ENCODE data around the gene MRPL21. TPM values are rescaled to one million over a fixed set of nuclear protein-coding genes. Genes with fewer than 3 reads are reported as not detected.

The MRPL21 gene
- total RNA-seq, 1 donor from 2014 or later, result 14.2 TPM

DNA sequence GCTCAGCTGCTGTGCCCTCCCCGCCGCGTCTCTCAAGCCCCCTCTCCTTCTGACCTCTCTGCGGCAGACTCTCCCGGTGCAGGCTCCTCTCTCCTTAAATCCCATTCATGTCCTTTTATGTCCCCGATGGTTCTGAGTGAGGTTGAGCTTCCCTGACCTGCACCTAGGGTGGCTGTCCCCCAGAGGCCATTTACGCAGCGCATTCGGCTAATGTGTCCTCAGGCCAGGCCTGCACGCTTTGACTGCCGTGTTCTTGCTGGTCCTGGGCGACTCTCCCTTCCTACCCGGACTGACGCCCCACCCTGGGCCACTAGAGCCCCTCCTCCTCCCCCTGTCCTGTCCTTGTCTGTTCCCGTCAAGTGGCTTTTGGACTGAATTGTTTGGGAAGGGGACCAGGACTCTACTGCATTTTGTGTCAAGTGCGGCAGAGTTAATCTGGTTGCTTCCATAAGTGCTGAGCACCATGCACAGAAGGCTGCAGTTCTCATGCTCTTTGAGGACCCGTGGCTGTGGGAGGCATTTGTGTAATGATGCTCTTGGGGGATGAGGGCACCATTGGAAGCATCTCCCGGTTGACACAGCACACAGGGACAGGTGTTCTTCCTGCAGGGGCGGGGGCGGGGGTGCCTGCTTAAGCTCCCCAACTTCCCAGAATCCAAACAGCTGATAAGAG, 37.2 kb upstream of the MRPL21 start:
- DNase-seq (ENCODE audit: low spot score in 2 of 2), result no peak
- Histone ChIP-seq H3K4me3 (no peak overlapping the region), H3K4me1 (peaks cover 21 to 31% of the 10 kb centered on the region in 2 donors), H3K27ac (peak overlapping the region; percentile 87 to 93), H3K9me3 (no peaks in the 10 kb centered on the region), H3K27me3 (no peaks in the 10 kb centered on the region), H3K36me3 (peaks cover 38 to 43% of the 10 kb centered on the region in 2 donors)
- intact Hi-C loops (cut with DNase I), result loop anchor here (5.0 kb wide), 1 partner anchor 98 kb away; the partner anchor contains the start of gene CPT1A
- TF ChIP-seq, protein P1, sequence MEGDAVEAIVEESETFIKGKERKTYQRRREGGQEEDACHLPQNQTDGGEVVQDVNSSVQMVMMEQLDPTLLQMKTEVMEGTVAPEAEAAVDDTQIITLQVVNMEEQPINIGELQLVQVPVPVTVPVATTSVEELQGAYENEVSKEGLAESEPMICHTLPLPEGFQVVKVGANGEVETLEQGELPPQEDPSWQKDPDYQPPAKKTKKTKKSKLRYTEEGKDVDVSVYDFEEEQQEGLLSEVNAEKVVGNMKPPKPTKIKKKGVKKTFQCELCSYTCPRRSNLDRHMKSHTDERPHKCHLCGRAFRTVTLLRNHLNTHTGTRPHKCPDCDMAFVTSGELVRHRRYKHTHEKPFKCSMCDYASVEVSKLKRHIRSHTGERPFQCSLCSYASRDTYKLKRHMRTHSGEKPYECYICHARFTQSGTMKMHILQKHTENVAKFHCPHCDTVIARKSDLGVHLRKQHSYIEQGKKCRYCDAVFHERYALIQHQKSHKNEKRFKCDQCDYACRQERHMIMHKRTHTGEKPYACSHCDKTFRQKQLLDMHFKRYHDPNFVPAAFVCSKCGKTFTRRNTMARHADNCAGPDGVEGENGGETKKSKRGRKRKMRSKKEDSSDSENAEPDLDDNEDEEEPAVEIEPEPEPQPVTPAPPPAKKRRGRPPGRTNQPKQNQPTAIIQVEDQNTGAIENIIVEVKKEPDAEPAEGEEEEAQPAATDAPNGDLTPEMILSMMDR (IDR thresholded peaks at IDR 0.05), result no peak

DNA sequence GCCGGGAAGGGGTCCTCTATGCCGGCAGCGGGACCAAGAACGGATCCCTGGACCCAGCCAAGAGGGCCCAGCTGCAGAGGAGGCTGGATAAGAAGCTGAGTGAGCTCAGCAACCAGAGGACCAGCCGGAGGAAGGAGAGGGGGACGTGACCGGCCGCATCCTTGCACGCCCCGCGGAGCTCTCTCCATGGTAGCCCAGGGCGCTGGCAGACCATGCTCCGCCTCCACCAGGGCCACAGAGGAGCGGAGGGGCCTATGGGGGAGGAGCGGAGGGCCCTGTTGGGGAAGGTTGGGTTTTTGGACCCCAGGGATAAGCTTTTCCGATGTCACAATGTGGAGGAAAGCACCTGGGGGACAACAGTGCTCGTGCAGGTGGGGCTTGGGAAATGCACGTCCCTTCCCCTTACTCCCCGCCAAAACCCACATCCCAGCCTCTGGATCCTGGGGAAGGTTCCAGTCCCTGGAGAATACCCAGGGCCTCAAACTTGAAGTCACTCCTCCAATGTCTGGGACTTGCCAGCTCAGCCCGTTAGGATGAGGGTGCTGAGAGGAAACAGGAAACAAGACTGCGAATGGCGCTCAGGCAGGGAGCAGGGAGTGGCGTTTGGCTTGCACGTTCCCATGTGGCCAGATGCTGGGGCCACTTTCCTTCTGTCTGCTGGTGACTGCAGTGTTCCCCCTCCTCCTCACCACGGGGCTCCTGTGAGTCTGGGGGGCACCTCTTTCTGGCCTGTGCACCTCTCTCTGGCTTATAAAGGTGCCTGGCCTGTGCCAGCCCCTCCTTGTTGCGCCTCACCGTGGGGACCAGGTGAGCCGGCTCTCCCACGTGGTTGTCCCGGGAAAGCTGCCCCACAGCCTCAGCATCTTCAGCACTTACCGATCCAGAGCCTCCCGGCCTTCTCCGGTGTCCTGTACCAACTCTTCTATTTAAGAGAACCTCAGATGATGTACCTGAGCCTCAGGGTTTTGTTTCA, 36.2 kb upstream of the MRPL21 start:
- H3K4me1 ChIP-seq, result peaks cover 21 to 26% of the 10 kb centered on the region in 2 donors
- intact Hi-C loops (cut with DNase I), result loop anchor here (5.0 kb wide), 1 partner anchor 98 kb away; the partner anchor contains the start of gene CPT1A
- H3K27me3 ChIP-seq, result no peaks in the 10 kb centered on the region
- peak overlapping the region; percentile 87 to 93 for H3K27ac ChIP-seq
- TF ChIP-seq, protein P1 (IDR thresholded peaks at IDR 0.05), result no peak
- H3K9me3 ChIP-seq, result no peaks in the 10 kb centered on the region
- no peak overlapping the region for H3K4me3 ChIP-seq
- peaks cover 47 to 52% of the 10 kb centered on the region in 2 donors for H3K36me3 ChIP-seq
- DNase-seq (ENCODE audit: low spot score in 2 of 2), result no peak

DNA sequence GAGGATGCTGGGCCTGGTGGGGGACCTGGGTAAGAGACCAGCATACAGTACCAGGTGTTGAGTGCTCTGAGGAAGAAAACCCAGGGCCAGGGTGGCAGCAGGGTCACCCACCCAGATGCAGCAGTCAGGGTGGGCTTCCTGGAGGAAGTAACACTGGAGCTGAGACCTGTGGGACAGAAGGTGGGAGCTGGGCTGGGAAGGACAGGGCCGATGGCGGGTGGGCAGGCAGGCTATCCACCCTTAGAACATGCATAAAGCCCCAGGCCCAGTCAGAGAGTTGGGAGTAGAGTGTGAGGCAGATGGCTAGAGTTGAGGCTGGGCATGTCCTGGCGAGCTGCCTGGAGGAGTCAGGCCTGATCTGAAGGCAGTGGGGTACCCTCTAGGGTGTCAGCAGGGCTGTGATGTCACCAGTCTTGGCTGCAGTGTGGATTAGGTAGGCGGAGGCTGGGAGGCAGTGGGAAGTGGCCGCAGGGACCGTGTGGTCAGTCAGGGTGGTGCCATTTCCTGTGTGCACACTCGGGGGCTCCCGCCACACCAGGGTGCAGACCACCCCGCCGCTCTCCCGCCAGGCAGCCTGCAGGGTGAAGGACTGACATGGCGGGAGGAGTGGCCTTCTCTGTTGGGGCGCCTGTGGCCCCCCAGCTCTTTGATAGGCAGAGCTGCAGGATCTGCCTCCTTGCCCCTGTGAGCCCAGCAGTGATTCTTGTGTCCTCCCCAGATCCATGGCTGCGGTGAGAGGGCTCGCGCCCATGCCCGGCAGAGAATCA, 35.4 kb upstream of the MRPL21 start:
- intact Hi-C loops (cut with DNase I), result no loop called here
- H3K9me3 ChIP-seq, result no peaks in the 10 kb centered on the region
- peak overlapping the region; percentile 87 to 93 for H3K27ac ChIP-seq
- no peak for DNase-seq (ENCODE audit: low spot score in 2 of 2)
- peaks cover 56 to 61% of the 10 kb centered on the region in 2 donors for H3K36me3 ChIP-seq
- H3K4me3 ChIP-seq, result no peak overlapping the region
- peaks cover 21 to 26% of the 10 kb centered on the region in 2 donors for H3K4me1 ChIP-seq
- no peaks in the 10 kb centered on the region for H3K27me3 ChIP-seq
- TF ChIP-seq, protein P1 (IDR thresholded peaks at IDR 0.05), result no peak

DNA sequence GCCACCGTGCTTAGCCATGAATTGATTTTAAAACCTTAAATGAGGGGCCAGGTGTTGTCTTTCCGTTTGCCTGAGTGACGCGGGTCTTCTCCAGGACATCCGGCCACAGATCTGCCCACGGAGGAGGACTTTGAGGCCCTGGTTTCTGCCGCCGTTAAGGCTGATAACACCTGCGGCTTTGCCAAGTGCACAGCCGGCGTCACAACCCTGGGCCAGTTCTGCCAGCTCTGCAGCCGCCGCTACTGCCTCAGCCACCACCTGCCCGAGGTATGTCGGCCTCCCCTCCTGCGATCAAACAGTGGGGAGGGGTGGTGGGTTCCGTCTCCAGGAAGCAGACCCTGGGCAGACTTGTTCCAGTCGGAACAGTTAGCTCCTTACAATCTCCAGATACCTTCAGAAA, 34.5 kb upstream of the MRPL21 start:
- no peaks in the 10 kb centered on the region for H3K9me3 ChIP-seq
- intact Hi-C loops (cut with DNase I), result no loop called here
- no peak overlapping the region for H3K4me3 ChIP-seq
- H3K4me1 ChIP-seq, result peaks cover 17% of the 10 kb centered on the region in 2 donors
- H3K27ac ChIP-seq, result no peak overlapping the region
- H3K27me3 ChIP-seq, result no peaks in the 10 kb centered on the region
- TF ChIP-seq, protein P1 (IDR thresholded peaks at IDR 0.05), result no peak
- H3K36me3 ChIP-seq, result peaks cover 65 to 70% of the 10 kb centered on the region in 2 donors
- DNase-seq (ENCODE audit: low spot score in 2 of 2), result no peak
